ENCODE results near the gene SNUPN. TPM values are rescaled to one million over a fixed set of nuclear protein-coding genes. Genes with fewer than 3 reads are reported as not detected.

The SNUPN gene
- total RNA-seq, 2 donors from 2014 or later = 17.2 to 26.4 TPM

GRCh38 chr15:75641179-75641503 lies 15.6 kb upstream of the SNUPN start:
- no peaks in the 10 kb centered on the region for H3K36me3 Mint-ChIP-seq (ENCODE audit: low read depth)
- peak overlapping the region; percentile 87 for H3K27ac Mint-ChIP-seq

DNA sequence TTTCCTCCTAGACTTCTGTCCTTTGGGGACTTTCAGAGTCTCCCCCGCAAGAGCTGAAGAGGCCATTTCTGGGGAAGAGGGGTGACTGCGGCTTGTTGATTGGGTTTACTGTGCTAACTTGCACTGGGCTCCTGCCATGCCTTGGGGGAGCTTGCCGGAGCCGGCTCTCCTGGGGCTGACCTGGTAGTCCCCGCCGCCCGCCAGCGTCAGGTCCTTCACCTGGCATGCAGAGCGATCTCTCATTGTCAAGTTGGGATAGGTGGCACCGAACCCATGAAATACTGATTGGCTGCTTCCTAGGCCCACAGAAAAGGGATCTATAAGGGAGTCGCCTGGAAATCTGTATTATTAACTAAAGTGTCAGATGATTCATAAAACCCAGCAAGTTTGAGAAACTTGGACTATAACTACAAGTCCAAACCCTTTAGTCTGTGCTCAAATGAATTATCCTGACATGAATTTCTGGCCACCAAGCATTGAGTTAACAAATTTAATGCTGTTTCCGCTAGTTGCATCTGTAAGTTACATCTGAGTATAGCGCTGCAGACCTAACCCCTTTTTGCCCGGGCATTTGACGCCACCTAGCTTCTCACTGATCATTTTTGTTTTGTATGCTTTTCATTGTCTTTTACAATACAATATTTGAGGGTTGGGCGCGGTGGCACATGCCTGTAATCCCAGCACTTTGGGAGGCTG lies 15.1 kb upstream of the SNUPN start:
- H3K4me1 Mint-ChIP-seq = peaks cover 22% of the 10 kb centered on the region
- peak overlapping the region; percentile 87 for H3K27ac Mint-ChIP-seq
- peak overlapping the region; percentile 90 for H3K27ac ChIP-seq (ENCODE audit: low read depth, low read length)
- peaks cover 11% of the 10 kb centered on the region for H3K27me3 Mint-ChIP-seq (ENCODE audit: insufficient read depth)
- H3K9me3 Mint-ChIP-seq = no peaks in the 10 kb centered on the region
- H3K4me3 ChIP-seq (ENCODE audit: low read length) = peak overlapping the region; percentile 89
- peak overlapping the region; percentile 73 for H3K9ac ChIP-seq (ENCODE audit: extremely low read depth, low read length, poor library complexity, severe bottlenecking)
- no peaks in the 10 kb centered on the region for H3K36me3 Mint-ChIP-seq (ENCODE audit: low read depth)
- H3K27me3 ChIP-seq (ENCODE audit: control insufficient read depth, insufficient read depth, low read length, poor library complexity, severe bottlenecking) = no peaks in the 10 kb centered on the region
- no peaks in the 10 kb centered on the region for H3K9me3 ChIP-seq (ENCODE audit: control insufficient read depth, low read length)
- 11 to 14% methylated on average over 9 to 17 of the region's 17 CpGs for WGBS, 2 experiments (ENCODE audit: insufficient coverage in 1 of 2, insufficient read length in 1 of 2)
- peak overlapping the region; percentile 93 for H3K4me3 Mint-ChIP-seq
- TF ChIP-seq, protein P1, sequence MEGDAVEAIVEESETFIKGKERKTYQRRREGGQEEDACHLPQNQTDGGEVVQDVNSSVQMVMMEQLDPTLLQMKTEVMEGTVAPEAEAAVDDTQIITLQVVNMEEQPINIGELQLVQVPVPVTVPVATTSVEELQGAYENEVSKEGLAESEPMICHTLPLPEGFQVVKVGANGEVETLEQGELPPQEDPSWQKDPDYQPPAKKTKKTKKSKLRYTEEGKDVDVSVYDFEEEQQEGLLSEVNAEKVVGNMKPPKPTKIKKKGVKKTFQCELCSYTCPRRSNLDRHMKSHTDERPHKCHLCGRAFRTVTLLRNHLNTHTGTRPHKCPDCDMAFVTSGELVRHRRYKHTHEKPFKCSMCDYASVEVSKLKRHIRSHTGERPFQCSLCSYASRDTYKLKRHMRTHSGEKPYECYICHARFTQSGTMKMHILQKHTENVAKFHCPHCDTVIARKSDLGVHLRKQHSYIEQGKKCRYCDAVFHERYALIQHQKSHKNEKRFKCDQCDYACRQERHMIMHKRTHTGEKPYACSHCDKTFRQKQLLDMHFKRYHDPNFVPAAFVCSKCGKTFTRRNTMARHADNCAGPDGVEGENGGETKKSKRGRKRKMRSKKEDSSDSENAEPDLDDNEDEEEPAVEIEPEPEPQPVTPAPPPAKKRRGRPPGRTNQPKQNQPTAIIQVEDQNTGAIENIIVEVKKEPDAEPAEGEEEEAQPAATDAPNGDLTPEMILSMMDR (conservative IDR thresholded peaks at IDR 0.05) = peak; percentile 45
- DNase-seq = no peak
- no peaks in the 10 kb centered on the region for H3K36me3 ChIP-seq (ENCODE audit: control insufficient read depth, insufficient read depth, low read length)
- peaks cover 5% of the 10 kb centered on the region for H3K4me1 ChIP-seq (ENCODE audit: control insufficient read depth, insufficient read depth, low read length)

More at GRCh38 chr15:75641179-75641503, 15.6 kb upstream of the SNUPN start:
- 93% methylated on average over 2 of the region's 4 CpGs; no CpG with 5 or more reads in 1 of the 2 experiments for WGBS, 2 experiments (ENCODE audit: insufficient coverage in 1 of 2, insufficient read length in 1 of 2)
- Histone ChIP-seq H3K9ac (ENCODE audit: extremely low read depth, low read length, poor library complexity, severe bottlenecking) (peak overlapping the region; percentile 73), H3K9me3 (ENCODE audit: control insufficient read depth, low read length) (no peaks in the 10 kb centered on the region), H3K27ac (ENCODE audit: low read depth, low read length) (no peak overlapping the region), H3K36me3 (ENCODE audit: control insufficient read depth, insufficient read depth, low read length) (no peaks in the 10 kb centered on the region), H3K4me1 (ENCODE audit: control insufficient read depth, insufficient read depth, low read length) (peaks cover 5% of the 10 kb centered on the region), H3K4me3 (ENCODE audit: low read length) (peak overlapping the region; percentile 89), H3K27me3 (ENCODE audit: control insufficient read depth, insufficient read depth, low read length, poor library complexity, severe bottlenecking) (peaks cover 4% of the 10 kb centered on the region)
- TF ChIP-seq, protein P1 (conservative IDR thresholded peaks at IDR 0.05) = no peak
- Mint-ChIP-seq H3K4me3 (peak overlapping the region; percentile 93), H3K4me1 (peaks cover 22% of the 10 kb centered on the region), H3K27me3 (ENCODE audit: insufficient read depth) (peaks cover 15% of the 10 kb centered on the region), H3K9me3 (no peaks in the 10 kb centered on the region)
- DNase-seq = no peak

GRCh38 chr15:75639709-75640482 lies 14.4 kb upstream of the SNUPN start, which contains the start of gene IMP3:
Gene IMP3 (minus strand): TSS chr15:75640224. CDS start chr15:75640168, 56 bp downstream.
- Mint-ChIP-seq H3K4me1 (peaks cover 22% of the 10 kb centered on the region), H3K4me3 (peak within 1 kb of the TSS; percentile 93), H3K27ac (peak within 1 kb of the TSS; percentile 92), H3K36me3 (ENCODE audit: low read depth) (no peaks in the 10 kb centered on the region), H3K9me3 (no peaks in the 10 kb centered on the region), H3K27me3 (ENCODE audit: insufficient read depth) (peaks cover 4% of the 10 kb centered on the region)
- H3K27ac ChIP-seq (ENCODE audit: low read depth, low read length) = peak within 1 kb of the TSS; percentile 93
- H3K4me3 ChIP-seq (ENCODE audit: low read length) = peak within 1 kb of the TSS; percentile 89
- peak; percentile 98 for DNase-seq
- peak within 1 kb of the TSS; percentile 75 for H3K9ac ChIP-seq (ENCODE audit: extremely low read depth, low read length, poor library complexity, severe bottlenecking)
- H3K36me3 ChIP-seq (ENCODE audit: control insufficient read depth, insufficient read depth, low read length) = no peaks in the 10 kb centered on the region
- no peaks in the 10 kb centered on the region for H3K27me3 ChIP-seq (ENCODE audit: control insufficient read depth, insufficient read depth, low read length, poor library complexity, severe bottlenecking)
- no peaks in the 10 kb centered on the region for H3K9me3 ChIP-seq (ENCODE audit: control insufficient read depth, low read length)
- TF ChIP-seq, protein P1 (conservative IDR thresholded peaks at IDR 0.05) = no peak
- whole genome bisulfite sequencing, 2 experiments (ENCODE audit: insufficient coverage in 1 of 2, insufficient read length in 1 of 2) = 0 to 1% methylated on average over 35 to 76 of the region's 83 CpGs
- H3K4me1 ChIP-seq (ENCODE audit: control insufficient read depth, insufficient read depth, low read length) = peaks cover 5% of the 10 kb centered on the region

All from endodermal cell (in vitro differentiated cells).